Measurements from ENCODE around the gene FES.
"Not testable (repeated sequence)": the region's sequence is repeated elsewhere in the genome, so short reads cannot be mapped to it uniquely, and the experiment has no call there.

Gene FES

DNA sequence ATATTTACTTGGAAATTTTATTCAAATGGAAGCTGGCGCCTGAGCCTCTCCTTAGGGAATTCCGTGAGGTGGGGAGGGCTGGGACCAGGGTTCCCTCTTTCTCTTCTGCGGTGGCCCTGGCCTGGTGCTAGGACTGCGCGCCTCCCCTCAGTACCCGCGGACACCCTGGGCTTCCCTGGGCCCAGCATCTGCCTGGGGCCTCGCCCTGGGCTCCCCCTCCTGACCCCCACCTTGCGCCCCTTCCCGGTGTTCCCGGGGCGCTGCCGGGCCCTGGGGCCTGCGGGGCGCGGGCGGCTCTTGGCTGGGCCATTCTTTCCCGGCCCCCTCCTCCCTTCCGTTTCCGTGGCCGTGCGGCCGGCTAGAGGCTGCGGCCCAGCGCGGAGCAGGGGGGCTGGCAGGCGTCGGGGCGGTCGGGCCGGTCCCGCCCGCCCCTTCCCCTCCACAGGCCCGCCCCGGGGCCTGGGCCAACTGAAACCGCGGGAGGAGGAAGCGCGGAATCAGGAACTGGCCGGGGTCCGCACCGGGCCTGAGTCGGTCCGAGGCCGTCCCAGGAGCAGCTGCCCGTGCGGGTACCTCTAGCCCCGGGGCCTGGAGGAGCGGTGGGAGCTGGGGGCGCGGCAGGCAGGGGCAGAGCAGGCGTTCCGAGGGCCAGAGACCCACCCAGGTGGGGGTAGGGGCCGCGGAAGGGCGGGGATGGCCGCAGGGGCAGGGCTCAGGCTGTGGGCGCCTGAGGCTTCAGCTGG, at the start of gene FES:
TSS of gene FES (plus strand) at position 529 of the 743 bp plus-strand sequence. CDS start 542 bp downstream, outside the sequence.
- no peak for DNase-seq

DNA sequence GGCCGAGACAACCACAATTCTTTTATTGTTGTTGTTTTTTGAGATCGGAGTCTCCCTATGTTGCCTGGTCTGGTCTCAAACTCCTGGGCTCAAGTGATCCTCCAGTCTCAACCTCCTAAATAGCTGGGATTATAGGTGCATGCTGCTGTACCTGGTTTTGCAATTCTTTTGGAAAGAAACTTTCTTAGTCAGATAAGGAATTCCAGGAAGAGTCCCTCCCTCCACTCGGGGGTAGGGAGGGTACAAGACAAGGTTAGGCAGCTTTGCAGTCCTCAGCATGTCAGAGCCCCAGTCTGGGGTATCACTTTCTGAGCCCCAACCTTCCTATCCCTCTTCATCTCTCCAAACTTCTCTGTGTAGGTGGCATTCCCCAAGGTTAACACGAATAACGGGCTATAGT, 49.7 kb upstream of the FES start:
- DNase-seq, result no peak

DNA sequence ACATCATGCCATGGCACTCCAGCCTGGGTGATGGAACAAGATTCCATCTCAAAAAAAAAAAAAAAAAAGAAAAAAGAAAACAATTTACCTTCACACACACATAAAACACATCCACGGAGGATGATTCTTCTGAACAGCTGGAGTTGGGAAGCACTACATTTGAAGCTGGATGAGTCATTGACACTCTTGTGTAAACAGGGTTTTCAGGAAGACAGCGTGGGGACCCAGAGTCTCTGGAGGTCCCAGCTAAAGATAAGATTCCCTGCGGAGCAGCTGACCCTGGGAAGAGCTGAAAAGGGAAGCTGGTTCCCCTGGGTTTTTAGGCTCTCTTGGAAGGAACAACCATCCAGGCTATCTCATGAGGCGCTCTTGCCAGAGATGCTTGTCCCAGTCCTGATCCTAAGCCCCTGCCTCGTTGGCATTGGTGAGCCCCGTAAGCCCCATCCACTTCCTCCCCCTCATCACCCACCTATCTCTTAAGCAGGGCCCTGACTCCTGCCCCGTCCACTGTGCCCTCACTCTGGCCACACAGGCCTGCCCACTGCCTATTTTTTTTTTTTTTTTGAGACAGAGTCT, 47.9 kb upstream of the FES start:
- DNase-seq, result no peak

DNA sequence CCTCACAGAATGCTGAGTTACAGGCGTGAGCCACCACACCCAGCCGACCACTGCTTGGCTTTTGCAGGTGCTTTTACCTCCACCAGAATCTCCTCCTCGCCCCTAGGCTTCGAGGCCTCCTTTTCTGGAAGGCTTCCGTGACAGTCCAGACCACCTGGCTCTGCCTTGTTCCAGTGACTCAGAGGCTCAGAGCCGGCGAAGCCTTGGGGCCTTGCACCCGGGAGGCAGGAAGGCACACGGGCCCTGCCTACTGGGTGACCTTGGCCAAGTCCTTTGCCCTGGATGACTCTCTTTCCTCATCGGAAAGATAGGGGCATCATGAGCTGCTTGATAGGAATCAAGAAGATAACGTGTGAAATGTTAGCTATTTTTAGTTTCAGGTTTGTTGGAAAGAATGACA, 47.2 kb upstream of the FES start:
- DNase-seq, result no peak

DNA sequence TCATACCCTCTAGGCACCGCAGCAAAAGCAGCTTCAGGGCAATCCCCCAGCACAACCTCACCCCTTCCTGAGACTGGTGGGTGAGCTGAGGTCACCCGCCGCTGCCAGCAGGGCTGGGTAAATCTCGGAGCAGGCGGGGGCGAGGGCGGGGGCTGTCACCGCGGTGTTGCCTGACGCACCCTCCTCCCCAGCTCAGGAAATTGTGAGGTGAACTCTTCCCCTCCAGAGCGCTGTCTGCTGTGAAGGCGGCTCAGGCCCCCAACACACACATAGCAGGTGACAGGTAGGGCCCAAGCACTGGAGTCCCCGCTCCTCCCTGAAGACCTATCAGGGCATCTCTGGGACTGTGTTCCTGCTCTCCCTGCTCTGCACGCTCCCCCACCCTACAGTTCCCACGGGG, 46.2 kb upstream of the FES start:
- no peak for DNase-seq

DNA sequence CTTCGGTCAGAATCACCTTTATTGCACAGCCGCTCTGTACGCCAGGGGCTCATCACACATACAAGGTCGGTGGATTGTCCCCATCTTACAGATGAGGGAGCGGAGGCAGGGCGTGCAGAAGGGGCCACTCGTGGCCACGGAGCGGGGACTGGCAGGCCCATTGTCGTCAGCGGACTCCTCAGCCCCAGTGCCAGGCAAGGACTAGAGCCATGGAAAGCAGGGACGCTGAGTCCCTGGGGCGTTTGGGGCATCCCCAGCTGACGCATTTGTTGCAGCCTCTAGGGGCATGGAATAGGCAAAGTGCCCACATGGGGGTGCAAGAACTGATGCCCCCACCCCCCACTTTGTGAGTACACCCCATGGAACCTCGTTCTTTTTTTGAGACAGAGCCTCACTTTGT, 45.8 kb upstream of the FES start:
- no peak for DNase-seq

DNA sequence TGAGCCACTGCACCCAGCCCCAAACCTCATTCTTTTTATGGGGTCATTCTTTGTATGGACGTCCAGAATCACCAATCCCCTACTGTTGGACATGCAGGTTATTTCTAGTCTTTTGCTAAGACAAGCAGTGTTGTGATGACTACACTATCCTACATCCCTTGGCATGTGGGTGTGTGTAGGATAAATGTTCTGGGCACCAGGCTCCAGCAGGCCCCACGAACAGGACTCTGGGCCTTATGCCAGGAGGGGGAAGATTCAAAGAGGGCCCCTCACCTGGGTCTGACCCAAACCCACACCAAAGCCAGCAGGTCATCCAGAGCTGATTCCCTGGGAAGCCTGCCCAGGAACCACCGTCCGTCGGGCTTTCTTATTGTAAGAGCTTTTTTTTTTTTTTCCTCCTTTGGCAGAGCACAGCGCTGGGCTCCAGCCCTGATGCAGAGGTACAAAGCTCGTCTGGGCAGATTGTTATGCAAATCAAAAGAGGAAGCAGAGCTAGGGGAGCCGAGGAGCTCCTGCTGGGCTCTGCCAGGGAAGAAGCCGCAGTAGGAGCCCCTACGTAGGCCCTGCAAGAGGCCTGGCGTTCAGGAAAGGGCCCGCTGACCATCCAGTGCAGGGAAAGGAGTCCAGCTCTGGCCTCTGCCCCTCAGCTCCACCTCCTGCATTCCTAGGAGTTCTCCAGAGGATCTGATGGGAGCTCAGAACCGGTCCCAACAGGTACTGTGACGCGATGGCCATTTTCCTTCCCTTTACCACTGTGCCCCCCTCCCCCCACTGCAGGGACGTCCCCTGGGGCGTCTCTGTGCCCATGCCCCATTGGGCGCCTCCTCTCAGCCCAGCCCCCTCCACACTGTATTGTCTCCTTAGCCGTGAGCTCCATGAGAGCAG, 44.9 kb upstream of the FES start:
- peak; percentile 62 for DNase-seq

DNA sequence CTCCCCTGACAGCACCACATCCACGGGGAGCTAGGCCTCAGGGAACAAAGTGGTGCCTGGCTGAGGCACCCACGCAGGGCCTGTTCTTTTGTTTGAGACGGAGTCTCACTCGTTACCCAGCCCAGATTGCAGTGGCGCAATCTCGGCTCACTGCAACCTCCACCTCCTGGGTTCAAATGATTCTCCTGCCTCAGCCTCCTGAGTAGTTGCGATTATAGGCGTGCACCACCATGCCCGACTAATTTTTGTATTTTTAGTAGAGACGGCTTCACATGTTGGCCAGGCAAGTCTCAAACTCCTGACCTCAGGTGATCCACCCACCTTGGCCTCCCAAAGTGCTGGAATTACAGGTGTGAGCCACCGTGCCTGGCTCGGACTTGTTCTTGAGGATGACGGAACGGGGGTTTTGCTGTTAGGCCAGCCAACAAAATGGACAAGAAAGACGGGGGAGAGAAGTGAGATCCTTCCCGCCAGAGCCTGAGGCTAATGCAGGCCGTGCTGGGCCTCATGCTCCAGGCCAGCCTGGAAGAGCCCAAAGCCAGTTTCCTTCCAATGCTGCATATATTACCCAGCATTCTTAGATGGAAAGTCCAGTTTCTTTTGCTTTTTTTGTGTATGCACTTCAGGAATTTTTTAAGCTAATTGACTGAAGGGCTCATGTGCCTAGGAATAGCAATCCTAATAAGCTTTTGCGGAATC, 44.0 kb upstream of the FES start:
- DNase-seq, result no peak

DNA sequence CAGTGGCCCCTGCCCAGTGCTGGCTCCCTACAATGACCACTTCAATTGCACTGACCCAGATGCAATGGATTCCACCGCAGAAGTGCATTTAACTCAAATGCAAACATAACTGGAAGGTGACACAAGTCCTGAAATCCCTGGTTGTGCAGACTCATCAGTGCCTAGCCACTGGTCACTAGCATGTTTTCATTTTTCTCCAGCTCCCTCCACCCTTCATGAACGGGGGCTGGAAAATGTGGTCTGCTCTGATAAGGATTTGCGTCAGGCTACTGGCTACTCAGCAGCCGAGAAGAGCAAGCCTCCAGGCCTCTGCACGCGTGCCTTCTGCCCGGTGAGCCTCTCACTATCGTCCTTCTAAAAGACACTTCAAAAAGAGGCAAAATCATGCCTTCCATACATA, 43.4 kb upstream of the FES start:
- DNase-seq, result no peak

DNA sequence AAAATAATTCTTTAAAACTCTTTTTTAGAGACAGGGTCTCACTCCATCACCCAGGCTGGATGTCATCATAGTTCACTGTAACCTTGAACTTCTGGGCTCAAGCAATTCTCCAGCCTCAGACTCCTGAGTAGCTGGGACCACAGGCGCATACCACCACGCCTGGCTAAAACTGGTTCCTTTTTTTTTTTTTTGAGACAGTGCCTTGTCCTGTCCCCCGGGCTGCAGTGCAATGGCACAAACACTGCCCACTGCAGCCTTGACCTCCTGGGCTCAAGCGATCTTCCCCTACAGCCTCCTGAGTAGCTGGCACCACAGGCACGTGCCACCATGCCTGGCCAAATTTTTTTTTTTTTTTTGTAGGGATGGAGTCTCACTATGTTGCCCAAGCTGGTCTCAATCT, 39.6 kb upstream of the FES start:
- no peak for DNase-seq

DNA sequence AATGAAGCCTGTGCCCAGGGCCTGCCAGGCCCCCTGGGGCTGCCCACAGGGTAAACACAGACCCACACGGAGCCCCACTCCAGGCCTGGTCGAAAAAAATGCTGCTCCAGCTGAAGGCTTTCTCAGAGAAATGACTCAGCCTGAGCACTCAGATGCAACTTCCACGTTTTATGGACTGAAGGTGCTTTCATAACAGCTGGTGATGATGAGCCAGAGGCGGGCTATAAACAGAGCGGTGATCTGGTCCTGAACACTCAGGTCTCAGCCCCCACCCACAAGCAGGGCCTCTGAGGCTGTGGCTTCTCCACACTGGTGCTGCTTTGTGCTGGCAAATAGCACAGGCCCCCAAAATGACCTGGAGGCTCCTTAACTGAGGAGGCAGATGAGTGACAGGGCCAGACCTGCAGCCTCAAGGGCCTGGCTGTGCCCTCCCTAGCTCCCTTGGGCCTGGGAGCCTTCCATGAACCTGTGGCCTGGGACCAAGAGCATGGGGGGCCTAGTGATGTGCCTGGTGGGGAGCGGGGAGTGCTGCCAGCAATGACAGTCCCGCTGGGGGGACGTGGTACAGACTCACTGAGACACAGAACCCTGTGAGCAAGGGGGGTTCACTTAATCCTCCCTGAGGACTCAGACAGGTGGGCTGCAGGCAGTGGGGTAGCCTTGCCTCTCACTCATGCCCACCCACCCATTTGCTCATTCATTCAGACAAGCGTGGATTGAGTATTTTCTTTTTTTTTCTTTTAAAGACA, 38.9 kb upstream of the FES start:
- peak; percentile 70 for DNase-seq

DNA sequence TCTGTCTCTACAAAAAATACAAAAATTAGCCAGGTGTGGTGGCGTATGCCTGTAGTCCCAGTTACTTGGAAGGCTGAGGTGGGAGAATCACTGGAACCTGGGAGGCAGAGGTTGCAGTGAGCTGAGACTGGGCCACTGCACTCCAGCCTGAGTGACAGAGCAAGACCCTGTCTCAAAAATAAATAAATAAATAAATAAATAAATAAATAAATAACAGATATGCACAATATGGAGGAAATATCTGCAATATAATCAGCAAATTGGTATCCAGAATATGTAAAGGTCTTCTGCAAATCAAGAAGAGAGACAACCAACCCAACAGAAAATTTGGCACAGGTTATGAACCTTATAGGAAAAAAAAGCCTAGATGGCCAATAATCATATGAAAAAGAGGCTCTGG, 34.9 kb upstream of the FES start:
- DNase-seq, result not testable (repeated sequence)

DNA sequence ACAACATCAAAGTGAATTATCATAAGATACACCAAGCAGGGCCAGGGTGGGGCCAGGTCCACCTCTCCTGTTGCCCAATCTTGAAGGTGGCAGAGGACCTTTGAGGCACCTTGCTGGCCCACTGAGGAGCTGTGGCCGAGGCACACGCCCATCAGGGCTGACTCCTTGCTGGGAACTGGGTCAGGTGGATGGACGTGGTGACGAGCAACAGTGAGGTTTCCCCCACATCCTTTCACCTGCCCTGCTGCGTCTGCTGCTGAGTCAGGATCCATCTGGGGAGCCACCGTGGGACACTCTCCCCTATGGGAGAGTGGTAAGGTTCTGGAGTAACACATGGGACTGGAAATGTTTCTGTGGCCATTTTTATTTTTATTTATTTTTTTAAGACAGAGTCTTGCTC, 33.2 kb upstream of the FES start:
- DNase-seq, result no peak

DNA sequence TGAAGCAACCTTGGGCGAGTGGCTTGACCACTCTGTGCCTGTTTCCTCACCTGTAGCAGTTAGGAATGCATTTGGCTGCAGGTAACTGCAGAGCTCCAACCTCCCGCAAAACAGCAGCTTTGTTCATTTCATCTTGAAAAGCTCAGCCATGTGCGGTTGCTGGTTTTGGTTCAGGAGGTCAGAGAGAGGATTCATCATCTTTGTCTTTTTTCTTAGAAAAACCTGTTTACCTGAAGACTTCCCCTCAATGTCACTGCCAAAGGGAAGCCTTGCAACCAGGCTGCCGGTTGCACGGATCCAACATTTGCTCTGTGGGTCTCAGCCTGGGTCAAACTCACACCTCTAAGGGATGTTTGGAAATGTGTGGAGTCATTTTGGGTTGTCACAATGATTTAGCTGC, 32.4 kb upstream of the FES start:
- no peak for DNase-seq

DNA sequence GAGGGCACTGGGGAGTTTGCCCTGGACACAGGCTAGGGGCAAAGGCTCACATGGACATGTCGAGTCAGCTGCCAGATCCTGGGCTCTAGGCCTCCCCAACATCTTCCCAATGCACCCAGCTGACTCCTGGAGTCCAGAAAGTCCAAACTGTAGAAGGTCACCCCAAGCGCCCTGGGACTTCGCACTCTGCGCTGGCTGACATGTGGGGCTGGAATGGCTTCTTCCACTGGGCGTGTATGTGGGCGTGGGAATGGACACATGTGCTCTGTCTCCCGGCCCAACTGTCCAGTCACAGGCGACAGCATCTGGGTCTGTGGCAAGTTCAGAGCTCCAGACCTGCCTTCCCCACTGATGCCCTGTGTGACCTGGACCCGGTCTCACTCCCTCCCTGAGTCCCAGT, 29.2 kb upstream of the FES start:
- DNase-seq, result no peak

DNA sequence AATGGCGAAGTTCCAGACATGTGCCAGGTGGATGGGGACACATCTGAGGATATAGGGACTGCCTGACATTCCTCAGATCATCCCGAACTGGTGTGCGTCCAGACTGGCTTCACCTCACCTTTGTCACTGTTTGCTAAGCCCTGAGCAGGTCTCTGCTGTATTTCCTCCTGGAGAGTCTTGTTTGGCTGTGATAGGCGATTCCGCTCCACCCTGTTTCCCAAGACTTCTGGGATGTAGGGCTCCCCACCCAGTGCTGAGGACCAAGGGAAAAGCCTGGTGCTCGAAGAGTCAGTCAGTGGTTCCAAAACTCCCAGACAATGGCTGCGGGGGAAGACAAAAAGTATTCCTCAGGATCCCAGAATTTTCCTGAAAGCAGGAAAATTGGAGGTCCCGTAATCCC, 27.0 kb upstream of the FES start:
- DNase-seq, result no peak

DNA sequence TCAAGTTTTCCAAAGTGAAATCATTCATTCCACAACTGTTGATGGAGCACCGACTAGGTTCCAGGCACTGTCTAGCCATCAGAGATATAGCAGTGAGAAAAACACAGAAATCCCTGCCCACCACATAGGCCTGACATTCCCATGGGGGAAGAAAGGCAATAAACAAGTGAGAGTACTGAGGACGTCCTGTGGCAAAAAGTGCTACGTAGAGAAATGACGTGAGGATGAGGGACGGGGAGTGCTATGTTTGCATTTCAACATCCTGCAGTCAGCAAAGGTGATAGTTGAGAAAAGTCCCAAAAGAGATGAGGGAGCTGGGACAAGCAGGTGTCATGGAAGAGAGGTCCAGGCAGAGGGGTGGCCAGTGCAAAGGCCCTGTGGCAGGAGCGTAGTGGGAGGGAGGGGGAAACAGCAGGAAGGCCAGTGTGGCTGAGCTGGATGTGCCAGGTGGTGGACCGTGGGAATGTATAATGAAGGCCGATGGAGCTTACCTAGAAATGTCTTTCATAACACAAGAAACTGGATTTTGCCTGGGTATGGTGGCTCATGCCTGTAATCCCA, 26.3 kb upstream of the FES start:
- DNase-seq, result no peak

DNA sequence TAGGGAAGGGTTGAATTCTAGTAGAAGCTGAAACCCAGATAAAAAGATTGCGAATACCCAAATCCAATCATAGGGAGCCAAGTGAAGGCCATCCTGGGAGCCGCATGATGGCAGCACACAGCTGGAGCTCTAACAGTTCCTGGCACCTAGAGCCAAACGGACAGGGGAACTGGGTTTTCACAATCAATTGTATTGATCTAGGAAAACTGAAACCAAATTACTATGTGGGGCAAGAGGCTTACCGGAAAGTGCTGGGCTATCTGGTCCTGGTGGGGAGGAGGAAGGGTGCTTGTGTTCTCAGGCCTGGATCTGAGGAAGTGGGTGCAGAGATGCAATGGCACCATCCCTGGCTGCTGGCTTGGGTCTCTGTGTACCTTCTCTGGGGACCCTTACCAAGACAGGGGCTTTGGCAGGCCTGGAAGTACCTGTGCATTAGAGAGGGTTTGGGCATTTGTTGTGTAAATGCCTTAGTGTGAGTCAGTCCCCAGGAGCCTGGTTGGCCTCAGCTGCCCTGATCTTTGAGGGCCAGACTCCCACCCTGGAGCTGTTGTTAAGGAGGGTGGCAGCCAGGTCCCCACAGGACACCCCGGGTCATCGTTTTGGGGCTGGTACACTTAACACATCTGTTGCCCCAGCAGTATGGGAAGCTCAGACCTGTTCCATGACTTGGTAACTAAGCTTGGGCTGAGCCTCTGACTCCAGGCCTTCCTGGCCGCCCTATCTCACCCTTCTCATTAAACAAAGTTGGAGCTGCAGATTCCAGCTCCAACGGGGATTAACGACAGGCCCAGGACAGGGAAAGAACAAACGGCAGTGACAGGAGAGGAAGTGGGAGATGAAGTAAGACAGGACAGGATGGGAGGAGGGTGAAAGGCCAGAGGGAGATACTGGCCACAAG, 24.8 kb upstream of the FES start:
- no peak for DNase-seq

DNA sequence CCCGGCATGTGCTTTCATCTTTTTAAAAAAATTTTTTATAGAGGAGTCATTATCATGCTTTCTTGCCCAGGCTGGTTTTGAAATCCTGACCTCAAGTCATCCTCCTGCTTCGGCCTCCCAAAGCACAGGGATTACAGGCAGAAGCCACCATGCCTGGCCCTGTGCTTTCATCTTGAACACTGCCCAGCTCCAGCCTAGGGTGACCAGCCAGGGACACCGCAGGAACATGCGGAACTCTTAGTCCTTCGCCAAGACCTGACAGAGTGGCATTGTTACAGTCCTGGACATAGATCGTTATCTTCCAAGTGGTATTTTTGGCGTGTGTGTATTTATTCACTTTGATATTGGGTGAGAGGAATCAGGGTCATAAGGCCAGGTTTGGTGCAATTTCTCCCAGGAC, 23.9 kb upstream of the FES start:
- no peak for DNase-seq

DNA sequence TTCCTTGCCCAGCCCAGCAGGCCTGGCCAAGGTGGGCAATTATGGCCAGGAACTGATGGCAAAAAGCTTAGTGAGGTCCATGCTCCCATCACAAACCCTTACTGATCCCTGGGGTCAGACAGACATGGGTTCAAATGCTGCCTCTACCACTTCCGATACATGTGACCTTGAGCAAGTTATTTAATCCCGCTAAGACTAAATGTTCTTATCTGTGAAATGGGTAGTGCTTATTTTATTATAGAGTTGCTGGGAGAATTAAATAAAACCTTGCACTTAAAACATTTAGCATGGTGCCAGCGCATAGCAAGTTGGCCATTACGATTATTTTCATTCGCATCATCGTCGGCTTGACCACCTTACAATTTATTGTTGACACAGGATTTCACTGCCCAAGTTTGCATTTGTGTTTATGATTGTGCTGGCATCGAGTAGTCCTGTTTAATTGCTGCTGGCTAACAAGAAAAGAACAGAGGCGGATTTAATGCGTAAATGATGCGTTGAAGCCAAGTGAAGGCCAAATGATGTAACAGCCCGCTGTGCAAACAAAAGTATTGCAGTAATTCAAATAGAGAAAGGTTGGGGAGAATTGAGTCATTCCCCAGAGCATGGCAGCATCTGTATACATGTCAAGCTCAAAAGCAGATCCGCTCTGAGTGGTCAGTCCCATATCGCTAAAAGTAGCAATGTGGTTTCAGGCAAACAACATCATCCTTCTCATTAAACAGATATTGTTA, 23.2 kb upstream of the FES start:
- DNase-seq, result no peak

DNA sequence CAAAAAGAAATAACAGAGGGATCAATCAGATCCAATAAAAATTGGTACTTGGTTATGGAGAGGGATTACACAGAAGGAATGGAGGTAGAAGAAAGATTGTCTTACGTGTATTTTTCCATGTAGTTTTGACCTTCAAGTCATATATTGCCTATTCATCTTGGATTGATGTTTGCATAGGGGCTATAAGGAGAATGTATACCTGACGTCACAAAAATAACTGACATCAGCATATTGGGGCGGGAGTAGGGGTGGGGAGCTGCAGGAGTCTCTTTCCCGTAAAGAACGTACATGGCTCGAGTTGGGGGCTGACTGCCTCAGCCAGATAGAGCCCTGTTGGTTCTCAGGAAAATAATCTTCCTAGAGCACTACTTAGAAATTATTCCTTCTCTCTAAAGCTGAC, 21.8 kb upstream of the FES start:
- no peak for DNase-seq

Measured in RPMI8226 (cell line).